ENCODE results near the gene MPP4.

Gene MPP4

DNA sequence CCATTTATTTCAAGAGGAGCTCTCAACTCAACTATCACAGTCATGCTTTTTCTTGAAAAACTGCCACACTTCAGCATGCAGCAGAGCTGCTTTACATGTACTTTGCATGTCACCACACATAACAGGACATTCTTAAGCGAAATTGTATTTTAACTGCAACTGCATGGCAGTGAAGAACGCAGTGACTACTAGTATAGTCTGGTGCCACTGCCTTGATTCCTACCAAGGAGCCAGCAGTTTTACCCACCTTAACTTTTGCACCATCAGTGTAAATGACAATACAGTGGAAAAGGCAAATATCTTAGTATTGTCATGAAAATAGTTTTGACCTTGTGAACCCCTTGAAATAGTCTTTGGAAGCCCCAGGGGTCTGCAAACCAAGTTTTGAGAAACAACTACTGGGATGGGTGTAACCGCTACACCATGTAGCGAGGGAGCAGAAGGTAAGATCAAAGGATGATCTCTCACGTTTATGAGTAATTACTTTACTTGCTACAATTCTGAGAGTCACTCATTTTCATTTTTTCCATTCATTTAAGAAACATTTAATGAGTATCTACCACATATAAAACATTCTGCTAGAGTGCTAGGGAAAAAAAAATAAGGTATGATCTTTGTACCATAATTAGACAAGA, 32.3 kb upstream of the MPP4 start:
- no peak for ATAC-seq

DNA sequence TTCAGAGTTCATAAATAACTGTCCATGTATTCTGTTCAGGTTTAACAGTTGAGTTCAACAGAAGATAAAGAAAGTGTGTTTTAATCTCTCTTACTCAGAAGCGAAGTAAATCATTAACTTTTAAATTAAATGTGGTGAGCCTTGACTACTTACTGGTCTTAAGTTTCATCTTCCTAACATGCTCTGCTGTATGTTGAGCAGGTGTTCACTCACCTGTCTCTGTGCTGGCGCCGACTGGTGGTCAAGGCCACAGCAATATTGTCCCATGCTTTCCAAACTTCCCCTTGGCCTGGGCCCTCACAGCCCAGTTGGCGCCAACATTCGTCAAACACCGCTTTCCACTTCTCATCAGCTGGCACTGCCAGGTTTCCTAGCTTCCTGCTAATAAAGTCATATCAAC, 17.0 kb upstream of the MPP4 start:
- no peak for ATAC-seq
- TF ChIP-seq ZNF70 (CRISPR knock-in tag; IDR thresholded peaks at IDR 0.05): no peak
- TF ChIP-seq ISL1 (CRISPR knock-in tag; IDR thresholded peaks at IDR 0.05): no peak
- no peak for TF ChIP-seq SNAI2 (CRISPR knock-in tag; IDR thresholded peaks at IDR 0.05)
- TF ChIP-seq, protein P1, sequence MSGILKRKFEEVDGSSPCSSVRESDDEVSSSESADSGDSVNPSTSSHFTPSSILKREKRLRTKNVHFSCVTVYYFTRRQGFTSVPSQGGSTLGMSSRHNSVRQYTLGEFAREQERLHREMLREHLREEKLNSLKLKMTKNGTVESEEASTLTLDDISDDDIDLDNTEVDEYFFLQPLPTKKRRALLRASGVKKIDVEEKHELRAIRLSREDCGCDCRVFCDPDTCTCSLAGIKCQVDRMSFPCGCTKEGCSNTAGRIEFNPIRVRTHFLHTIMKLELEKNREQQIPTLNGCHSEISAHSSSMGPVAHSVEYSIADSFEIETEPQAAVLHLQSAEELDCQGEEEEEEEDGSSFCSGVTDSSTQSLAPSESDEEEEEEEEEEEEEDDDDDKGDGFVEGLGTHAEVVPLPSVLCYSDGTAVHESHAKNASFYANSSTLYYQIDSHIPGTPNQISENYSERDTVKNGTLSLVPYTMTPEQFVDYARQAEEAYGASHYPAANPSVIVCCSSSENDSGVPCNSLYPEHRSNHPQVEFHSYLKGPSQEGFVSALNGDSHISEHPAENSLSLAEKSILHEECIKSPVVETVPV (CRISPR knock-in tag; IDR thresholded peaks at IDR 0.05): no peak
- TF ChIP-seq TCF4 (CRISPR knock-in tag; IDR thresholded peaks at IDR 0.05; ENCODE audit: borderline replicate concordance): no peak
- TF ChIP-seq ESRRG (CRISPR knock-in tag; IDR thresholded peaks at IDR 0.05): no peak
- TF ChIP-seq, protein P2, sequence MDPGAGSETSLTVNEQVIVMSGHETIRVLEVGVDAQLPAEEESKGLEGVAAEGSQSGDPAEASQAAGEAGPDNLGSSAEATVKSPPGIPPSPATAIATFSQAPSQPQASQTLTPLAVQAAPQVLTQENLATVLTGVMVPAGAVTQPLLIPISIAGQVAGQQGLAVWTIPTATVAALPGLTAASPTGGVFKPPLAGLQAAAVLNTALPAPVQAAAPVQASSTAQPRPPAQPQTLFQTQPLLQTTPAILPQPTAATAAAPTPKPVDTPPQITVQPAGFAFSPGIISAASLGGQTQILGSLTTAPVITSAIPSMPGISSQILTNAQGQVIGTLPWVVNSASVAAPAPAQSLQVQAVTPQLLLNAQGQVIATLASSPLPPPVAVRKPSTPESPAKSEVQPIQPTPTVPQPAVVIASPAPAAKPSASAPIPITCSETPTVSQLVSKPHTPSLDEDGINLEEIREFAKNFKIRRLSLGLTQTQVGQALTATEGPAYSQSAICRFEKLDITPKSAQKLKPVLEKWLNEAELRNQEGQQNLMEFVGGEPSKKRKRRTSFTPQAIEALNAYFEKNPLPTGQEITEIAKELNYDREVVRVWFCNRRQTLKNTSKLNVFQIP (CRISPR knock-in tag; IDR thresholded peaks at IDR 0.05; ENCODE audit: borderline replicate concordance, low read depth): no peak
- TF ChIP-seq, protein P3, sequence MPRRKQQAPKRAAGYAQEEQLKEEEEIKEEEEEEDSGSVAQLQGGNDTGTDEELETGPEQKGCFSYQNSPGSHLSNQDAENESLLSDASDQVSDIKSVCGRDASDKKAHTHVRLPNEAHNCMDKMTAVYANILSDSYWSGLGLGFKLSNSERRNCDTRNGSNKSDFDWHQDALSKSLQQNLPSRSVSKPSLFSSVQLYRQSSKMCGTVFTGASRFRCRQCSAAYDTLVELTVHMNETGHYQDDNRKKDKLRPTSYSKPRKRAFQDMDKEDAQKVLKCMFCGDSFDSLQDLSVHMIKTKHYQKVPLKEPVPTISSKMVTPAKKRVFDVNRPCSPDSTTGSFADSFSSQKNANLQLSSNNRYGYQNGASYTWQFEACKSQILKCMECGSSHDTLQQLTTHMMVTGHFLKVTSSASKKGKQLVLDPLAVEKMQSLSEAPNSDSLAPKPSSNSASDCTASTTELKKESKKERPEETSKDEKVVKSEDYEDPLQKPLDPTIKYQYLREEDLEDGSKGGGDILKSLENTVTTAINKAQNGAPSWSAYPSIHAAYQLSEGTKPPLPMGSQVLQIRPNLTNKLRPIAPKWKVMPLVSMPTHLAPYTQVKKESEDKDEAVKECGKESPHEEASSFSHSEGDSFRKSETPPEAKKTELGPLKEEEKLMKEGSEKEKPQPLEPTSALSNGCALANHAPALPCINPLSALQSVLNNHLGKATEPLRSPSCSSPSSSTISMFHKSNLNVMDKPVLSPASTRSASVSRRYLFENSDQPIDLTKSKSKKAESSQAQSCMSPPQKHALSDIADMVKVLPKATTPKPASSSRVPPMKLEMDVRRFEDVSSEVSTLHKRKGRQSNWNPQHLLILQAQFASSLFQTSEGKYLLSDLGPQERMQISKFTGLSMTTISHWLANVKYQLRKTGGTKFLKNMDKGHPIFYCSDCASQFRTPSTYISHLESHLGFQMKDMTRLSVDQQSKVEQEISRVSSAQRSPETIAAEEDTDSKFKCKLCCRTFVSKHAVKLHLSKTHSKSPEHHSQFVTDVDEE (CRISPR knock-in tag; IDR thresholded peaks at IDR 0.05): no peak
- TF ChIP-seq BACH2 (CRISPR knock-in tag; IDR thresholded peaks at IDR 0.05; ENCODE audit: borderline replicate concordance): no peak
- TF ChIP-seq, protein P4, sequence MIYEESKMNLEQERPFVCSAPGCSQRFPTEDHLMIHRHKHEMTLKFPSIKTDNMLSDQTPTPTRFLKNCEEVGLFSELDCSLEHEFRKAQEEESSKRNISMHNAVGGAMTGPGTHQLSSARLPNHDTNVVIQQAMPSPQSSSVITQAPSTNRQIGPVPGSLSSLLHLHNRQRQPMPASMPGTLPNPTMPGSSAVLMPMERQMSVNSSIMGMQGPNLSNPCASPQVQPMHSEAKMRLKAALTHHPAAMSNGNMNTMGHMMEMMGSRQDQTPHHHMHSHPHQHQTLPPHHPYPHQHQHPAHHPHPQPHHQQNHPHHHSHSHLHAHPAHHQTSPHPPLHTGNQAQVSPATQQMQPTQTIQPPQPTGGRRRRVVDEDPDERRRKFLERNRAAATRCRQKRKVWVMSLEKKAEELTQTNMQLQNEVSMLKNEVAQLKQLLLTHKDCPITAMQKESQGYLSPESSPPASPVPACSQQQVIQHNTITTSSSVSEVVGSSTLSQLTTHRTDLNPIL (CRISPR knock-in tag; IDR thresholded peaks at IDR 0.05; ENCODE audit: low read depth): no peak
- TF ChIP-seq PPARA (CRISPR knock-in tag; IDR thresholded peaks at IDR 0.05; ENCODE audit: borderline replicate concordance): no peak
- no peak for TF ChIP-seq CSDC2 (CRISPR knock-in tag; IDR thresholded peaks at IDR 0.05)
- no peak for TF ChIP-seq GLIS3 (CRISPR knock-in tag; IDR thresholded peaks at IDR 0.05)
- TF ChIP-seq ARNTL (CRISPR knock-in tag; IDR thresholded peaks at IDR 0.05; ENCODE audit: borderline replicate concordance, low read depth): no peak
- no peak for TF ChIP-seq ZFP30 (CRISPR knock-in tag; IDR thresholded peaks at IDR 0.05)
- TF ChIP-seq ZC3H10 (CRISPR knock-in tag; IDR thresholded peaks at IDR 0.05): no peak
- no peak for TF ChIP-seq ZNF565 (CRISPR knock-in tag; conservative IDR thresholded peaks at IDR 0.05; ENCODE audit: low read depth)
- no peak for TF ChIP-seq TOX (CRISPR knock-in tag; IDR thresholded peaks at IDR 0.05; ENCODE audit: borderline replicate concordance)

More for the DNA sequence above, 32.3 kb upstream of the MPP4 start:
- TF ChIP-seq, protein P4 (CRISPR knock-in tag; IDR thresholded peaks at IDR 0.05; ENCODE audit: low read depth): no peak
- TF ChIP-seq BACH2 (CRISPR knock-in tag; IDR thresholded peaks at IDR 0.05; ENCODE audit: borderline replicate concordance) (no peak), ZNF565 (CRISPR knock-in tag; conservative IDR thresholded peaks at IDR 0.05; ENCODE audit: low read depth) (no peak), PPARA (CRISPR knock-in tag; IDR thresholded peaks at IDR 0.05; ENCODE audit: borderline replicate concordance) (no peak), ARNTL (CRISPR knock-in tag; IDR thresholded peaks at IDR 0.05; ENCODE audit: borderline replicate concordance, low read depth) (no peak), ZFP30 (CRISPR knock-in tag; IDR thresholded peaks at IDR 0.05) (no peak), CSDC2 (CRISPR knock-in tag; IDR thresholded peaks at IDR 0.05) (no peak), ZNF8 (CRISPR knock-in tag; IDR thresholded peaks at IDR 0.05) (no peak), GLIS3 (CRISPR knock-in tag; IDR thresholded peaks at IDR 0.05) (no peak)
- TF ChIP-seq, protein P1 (CRISPR knock-in tag; IDR thresholded peaks at IDR 0.05): no peak
- TF ChIP-seq, protein P3 (CRISPR knock-in tag; IDR thresholded peaks at IDR 0.05): no peak

All from SK-N-SH treated with all-trans-retinoic acid at 6 μM for 48 hours (cell line).